ENCODE data around the gene TMCC1.

- no peak for TF ChIP-seq CTCF (IDR thresholded peaks at IDR 0.05)
- no peak for TF ChIP-seq POLR2A (IDR thresholded peaks at IDR 0.05)
- TF ChIP-seq POLR2AphosphoS5 (IDR thresholded peaks at IDR 0.05; ENCODE audit: insufficient read depth in 1 of 2, low read depth in 1 of 2) = no peak
Observed at GRCh38 chr3:129689036-129689435, 204.5 kb downstream of the TMCC1 start.
